ENCODE measurements around the gene SLC49A4.

The SLC49A4 gene

DNA sequence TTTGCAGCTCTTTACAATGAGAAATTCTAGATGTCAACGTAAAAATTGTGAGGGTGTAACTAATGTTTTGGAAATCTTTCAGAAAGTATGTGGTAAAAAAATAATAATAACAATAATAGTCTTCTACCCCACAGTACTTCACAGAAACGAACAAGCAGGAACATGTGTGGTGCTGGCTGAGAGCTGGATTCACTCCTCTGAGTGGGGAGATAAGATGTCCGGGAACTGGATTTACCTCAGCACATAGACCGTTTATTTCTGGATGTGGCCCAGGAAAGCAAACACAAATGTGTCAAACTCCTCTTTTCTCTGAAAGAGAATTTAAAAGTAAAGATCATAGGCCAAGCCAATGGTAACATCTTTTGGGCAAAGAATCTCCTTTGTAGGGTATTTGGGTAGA is 103.4 kb downstream of the SLC49A4 start:
- H3K4me3 ChIP-seq (ENCODE audit: low read depth, low read length): no peak overlapping the region

DNA sequence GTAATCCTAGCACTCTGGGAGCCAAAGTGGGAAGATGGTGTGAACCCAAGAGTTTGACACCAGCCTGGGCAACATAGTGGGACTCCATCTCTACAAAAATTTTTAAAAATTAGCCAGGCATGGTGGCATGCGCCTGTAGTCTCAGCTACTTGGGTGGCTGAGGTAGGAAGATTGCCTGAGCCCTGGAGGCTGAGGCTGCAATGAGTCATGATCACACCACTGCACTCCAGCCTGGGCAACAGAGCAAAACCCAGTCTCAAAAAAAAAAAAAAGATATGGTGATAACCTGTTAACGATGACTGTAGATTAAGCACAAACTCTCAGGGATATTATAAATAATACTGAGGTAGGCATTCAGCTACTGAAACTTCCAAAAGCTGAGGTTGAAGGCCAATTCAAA is 107.5 kb downstream of the SLC49A4 start:
- no peak overlapping the region for H3K4me3 ChIP-seq (ENCODE audit: low read depth, low read length)

DNA sequence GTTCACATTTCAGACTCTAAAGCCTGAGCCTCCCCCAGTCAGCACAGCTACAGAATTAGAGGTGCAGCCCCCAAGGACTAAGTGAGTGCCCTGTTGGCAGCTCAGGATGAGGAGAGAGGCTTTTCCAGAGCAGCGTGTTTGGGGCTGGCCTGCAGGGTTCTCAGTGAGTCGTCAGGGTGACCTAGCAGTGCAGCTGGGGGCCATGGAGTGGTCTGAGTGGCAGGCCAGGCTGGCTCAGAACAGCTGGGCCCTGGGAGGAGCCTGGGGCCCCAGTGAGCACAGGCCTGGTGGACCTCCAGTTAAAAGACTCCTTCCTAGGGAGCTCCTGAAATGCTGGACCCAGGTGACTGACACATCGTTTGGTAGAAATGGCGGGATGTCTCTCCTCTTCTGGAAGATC is 108.3 kb downstream of the SLC49A4 start:
- H3K4me3 ChIP-seq (ENCODE audit: low read depth, low read length): no peak overlapping the region

DNA sequence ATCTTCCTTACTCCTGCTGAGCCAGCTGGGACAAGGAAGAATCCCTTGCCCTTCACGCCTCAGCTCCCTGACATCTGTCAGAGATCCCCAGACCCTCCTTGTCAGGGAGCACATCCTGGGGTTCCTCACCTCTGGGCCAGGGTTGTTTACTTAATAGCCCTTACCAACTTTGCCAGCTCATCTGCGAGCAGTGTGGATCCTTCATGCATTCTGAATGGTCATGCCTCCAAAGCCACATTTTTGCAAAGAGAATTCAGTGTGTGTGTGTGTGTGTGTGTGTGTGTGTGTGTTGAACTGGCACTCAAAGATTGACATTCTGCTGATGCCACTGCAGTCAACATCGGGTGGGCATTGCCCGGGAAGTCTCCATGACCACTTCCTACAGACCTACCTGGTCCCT is 112.6 kb downstream of the SLC49A4 start:
- no peak overlapping the region for H3K4me3 ChIP-seq (ENCODE audit: low read depth, low read length)

DNA sequence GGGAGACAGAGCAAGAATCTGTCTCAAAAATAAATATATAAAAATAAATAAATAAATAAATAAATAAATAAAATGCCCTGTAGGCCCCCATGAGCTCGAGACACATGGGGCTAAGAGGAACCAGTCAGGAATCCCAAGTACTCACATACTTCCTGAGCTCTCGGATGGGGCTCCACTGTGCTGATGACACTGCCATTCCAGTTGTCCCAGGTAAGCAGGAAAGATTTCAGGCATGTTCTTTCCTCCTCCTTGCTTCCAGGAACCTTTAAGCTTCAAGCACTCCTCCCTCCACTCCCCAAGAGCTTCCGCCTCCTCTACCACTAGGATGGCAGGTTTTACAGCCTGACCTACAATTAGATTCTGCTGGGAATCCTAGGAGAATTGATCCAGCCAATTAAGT is 113.4 kb downstream of the SLC49A4 start:
- H3K4me3 ChIP-seq (ENCODE audit: low read depth, low read length): no peak overlapping the region

DNA sequence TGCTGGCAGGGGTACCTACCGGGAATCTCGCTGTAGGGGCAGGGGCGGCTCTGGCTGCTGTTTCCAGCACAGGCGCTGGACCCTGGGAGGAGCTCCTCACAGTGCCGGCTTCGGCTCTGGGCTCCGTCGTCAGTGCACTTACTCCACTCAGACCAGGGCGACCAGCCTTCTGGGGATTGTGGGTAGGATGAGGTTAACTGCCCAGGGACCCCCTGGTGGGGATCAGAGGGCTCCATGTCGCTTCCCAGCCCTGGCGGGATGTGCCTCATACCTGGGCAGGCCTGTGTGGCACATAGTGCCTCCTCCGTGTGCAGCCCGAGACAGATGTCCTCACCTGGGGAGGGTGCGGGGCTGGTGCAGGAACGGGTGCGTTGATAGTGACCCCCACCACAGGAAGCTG is 117.0 kb downstream of the SLC49A4 start:
- H3K4me3 ChIP-seq (ENCODE audit: low read depth, low read length): no peak overlapping the region

DNA sequence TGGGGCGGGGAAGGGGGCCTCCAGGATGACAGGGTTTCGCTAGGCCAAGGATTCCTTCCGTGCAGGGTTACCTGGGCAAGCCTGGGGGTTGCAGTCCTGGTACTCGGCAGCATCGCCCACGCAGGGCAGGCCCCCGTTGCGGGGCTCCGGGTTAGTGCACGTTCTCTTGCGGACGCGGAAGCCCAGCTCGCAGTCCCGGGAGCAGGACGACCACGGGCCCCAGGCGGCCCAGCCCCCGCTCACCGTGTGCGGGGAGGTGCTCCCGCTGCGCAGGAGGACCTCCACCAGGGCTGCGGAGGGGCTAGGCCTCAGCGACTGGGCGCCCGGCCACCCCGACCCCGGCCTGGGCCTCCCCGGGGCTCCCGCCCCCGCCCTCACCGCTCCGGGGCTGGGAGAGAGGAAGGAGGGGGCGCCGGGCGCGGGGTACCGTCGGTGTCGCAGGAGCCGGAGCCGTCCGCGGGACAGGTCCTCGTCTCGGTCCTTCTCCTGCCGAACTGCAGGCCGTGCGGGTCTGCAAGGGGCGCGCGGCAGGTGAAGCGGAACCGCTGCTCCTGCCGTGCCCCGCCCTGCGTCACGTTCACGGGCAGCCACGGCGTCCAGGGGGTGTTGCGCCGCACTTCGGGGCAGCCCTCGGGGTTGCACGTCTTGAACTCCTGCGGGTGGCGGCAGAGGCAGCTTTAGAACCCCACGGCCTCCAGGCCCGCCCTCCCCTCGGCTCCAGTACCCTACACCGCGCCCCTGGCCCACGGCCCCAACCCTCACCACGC is 118.1 kb downstream of the SLC49A4 start:
- H3K4me3 ChIP-seq (ENCODE audit: low read depth, low read length): no peak overlapping the region

DNA sequence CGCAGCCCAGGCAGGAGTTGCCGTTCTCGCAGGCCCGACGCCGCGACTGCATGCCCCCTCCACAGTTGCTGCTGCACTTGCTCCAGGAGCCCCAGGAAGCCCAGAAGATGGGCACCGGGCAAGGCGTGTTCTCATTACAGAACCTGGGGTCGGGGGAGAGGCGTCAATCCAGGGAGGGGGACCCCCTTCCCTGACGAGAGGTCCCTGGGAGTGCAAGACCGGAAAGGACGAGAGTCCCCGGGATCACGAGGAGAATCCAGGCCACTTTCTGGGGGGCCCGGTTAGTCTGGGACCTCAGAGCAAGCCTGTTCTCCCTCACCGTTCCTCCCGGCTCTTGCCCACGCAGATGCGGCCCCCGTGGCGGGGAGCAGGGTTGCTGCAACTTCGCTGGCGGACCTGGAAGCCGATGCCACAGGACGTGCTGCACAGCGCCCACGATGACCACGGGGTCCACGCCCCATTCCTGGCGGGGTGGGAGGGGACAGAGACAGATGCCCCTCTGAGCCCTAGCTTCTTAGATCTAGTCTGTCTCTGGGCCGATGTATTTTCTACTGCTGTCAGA is 118.8 kb downstream of the SLC49A4 start:
- no peak overlapping the region for H3K4me3 ChIP-seq (ENCODE audit: low read depth, low read length)

DNA sequence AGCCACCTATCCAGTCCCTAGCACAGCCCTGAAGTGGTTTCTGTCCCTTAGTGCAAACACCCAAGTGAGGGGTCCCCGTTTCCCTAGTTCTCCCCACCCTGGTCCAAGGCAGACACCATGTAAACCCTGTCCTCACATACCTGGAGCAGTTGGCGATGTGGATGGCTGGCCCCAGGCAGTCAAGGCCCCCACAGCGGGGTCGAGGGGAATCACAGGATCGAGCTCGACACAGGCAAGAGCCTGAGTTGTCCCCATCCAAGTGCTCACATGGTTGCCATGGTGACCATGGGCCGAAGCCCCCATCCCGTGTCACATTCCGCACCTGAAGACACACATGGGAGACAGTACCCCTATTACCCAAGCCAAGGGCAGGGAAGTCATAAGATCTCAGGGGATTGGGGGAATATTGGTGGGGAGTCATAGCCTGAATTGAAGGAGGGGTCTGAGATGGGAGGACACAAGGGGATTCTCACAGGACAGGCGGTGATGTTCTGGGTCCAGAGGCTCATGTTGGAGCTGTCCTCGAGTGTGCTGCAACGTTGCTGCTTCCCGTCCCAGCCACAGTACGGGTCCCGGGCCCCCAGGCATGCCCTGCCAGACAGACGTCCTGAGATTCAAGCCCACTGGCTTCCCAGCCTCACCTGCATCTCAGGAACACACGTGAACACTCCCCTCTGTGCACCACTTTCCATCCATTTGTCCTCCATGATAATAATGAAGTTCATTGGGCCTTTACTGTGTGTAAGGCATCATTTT is 120.6 kb downstream of the SLC49A4 start:
- no peak overlapping the region for H3K4me3 ChIP-seq (ENCODE audit: low read depth, low read length)

DNA sequence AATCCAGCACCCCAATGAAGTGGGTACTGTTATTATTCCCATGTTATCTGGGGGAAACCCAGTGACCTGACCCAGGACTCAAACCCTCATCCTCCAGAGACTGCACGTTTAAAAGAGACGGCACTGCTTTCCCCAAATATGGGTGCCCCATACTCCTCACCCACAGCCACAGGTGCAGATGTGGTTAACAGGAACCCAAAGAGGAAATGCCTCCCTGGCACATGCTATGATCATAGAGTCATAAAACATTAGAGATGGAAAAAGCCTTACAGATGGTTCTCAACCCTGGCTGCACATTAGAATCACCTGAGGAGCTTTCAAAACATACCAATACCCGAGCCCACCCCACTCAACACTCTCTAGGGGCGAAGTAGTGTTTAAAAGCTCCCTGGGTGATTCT is 121.2 kb downstream of the SLC49A4 start:
- no peak overlapping the region for H3K4me3 ChIP-seq (ENCODE audit: low read depth, low read length)

DNA sequence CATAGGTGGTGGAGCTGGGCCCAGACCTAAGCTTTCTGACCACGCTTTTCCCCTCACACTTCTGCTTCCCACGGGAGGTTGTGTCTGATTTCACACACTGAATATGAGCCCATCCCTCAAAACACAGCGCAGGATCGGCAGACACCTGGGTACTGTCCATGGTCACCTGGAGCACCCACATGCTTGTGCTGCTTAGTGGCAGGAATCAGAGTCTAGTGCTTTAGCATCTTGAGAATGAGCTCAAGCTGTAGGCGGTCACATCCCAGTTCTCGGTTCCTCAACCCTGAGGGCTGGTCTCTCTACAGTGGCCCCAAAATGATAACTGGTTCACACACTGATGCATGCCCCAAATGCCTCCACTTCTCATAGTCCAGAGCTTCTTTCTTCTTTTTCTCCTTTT is 121.7 kb downstream of the SLC49A4 start:
- H3K4me3 ChIP-seq (ENCODE audit: low read depth, low read length): no peak overlapping the region

DNA sequence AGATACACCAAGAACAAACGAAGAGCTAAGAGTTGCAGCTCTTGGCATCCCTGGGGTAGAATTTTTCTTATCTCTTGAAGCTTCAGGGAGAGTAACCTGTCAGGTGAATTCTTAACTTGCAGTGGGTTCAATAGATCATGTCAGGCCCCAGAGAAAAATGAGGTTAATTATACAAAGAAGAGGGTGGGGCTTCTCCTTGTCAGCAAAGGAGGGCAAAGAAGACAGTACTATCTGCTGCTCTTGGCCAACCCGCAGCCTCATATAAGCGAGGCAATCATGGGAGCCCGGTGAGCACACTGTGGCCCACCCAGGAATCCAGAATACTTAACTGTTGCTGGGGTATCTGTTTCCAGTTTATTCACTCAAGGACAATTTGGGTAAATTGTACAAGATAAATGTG is 122.5 kb downstream of the SLC49A4 start:
- no peak overlapping the region for H3K4me3 ChIP-seq (ENCODE audit: low read depth, low read length)

DNA sequence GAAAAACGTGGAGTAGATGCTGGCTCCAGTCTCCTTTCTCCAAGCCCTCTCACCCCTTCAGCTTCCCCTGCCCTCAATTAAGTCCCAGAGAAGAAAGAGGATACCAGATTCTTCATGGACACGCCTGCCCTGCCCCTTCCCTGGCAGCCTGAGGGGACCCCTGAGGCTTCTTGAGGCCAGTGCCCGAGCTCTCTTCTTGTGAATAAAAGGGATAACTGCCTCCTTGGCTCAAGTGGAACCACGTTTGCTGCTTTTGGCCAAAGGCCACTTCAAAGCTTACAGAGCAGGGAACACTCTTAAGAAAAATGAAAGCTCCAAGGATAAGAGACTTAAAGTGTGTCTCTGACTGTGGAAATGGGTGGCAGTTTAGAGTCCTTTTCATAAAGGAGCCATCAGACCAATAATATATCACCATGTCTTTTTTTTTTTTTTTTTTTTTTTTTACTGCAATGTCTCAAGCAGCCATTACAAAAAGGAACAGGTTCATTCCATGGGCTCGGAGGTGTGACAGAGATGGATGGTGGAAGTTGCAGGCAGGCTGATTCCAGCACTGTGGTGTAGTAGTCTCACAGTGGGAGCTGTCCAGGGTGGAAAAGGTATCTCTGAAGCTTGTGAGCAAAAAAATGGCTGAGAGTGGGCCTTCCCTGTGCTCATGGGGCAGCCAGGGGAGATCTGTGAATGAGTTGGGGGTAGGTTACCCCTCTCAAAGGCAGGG is 123.9 kb downstream of the SLC49A4 start:
- H3K4me3 ChIP-seq (ENCODE audit: low read depth, low read length): no peak overlapping the region

DNA sequence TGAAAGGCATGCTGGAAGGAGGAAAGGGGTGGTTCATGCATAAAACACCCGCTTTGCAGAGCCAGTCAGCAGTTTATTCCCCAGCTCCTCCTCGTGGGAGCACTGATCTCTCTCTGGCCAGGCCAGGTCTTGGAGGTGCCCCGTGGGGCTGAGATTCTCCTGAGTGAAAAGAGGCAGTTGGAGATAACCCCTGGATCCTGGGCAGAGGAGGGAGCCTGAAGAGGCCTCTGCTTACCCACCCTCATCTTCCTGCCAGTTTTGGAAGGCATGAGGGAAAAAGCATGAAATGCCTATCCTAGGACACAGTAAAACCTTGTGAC is 124.4 kb downstream of the SLC49A4 start:
- no peak overlapping the region for H3K4me3 ChIP-seq (ENCODE audit: low read depth, low read length)

DNA sequence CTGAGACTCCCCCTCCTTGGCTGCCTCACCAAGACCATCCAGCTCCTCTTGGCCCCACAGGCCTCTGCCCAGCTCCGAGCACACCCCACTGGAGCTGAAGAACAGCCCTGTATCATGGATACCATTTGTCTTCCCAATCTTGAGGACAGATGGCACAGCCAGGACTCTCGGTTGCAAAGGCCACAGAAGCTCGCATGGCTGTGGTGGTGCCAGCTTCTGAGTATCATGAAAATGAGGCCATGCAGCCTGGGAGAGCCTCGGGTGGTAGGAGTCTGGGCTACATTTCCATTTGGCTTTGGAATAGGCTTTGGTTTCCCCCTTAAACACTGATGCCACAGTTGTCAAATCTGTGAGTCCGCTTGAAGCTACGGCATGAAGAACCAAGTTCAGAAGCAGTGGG is 126.1 kb downstream of the SLC49A4 start:
- H3K4me3 ChIP-seq (ENCODE audit: low read depth, low read length): no peak overlapping the region

DNA sequence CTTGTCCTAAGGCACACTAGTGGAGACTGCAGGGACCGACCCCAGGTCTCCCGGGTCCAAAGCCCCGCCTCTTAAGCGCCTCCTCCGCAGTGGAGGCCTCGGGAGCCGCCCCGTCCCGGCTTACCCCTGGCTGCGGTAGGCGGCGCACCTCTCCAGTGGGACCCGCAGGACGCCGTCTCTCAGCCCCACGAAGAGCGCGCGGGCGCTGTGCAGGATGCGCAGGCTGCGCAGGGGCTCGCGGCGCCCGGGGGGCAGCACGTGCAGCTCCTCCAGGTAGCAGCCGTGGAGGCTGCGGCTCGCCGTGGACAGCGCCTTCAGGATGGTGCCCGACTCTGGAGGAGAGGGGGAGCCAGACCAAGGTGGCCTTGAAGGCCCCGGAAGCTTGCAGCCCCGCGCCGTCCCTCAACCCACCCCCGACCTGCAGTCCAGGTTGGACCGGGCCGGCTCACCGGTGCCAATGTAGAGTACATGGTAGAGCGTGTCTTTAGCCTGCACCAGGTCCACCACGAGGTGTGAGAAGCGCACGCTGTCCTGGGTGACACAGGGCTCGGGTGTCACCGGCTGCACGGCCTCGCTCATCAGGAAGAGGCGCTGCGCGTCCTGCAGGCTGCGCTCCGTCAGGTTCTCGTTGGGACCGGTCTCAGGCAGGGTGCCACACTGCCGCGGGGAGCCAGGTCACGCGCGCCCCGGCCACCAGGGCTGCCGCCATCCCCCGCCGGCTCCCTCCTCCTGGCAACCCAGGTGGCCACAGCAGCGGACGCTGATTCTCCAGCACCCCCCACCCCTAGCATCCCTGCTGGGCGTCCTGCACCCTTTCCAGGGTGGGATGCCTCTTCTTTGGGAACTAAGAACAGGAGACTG is 127.2 kb downstream of the SLC49A4 start:
- H3K4me3 ChIP-seq (ENCODE audit: low read depth, low read length): peak overlapping the region; percentile 47

DNA sequence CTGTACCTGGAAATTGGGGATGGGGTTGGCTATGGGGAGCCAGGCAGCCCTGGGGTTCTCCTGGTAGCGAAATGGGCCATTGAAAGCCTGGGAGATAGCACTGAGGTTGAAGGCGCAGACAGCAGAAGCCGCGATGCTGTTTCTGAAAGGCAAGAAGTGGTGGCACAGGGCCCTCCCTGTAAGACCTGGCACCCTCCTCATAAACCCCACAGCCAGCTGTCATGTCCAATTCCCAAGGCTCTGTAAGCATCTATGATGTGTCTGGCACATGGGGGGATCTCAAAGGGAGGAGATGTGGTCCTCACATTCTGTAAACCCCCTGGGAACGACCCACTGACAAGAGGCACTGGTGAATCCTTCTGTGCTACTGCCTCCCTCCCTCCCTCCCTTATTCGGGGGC is 128.7 kb downstream of the SLC49A4 start:
- H3K4me3 ChIP-seq (ENCODE audit: low read depth, low read length): no peak overlapping the region

DNA sequence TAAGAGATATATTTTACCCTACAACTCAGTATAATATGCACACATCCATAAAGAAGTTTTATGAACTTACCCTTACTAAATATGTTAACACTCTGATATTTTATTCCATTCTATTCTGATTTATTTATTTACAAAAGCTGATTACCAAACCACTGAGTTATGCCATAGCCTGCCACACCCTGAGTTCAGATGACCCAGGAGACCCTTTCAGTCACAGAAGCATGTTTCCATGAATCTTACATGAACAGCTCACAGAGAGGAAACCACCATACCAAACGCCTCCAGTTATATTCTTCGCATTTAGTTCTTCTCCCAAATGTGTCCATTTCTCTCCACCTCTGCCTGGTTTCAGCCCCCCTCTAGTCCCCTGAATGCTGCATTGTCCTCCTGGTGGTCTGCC is 129.2 kb downstream of the SLC49A4 start:
- H3K4me3 ChIP-seq (ENCODE audit: low read depth, low read length): no peak overlapping the region

DNA sequence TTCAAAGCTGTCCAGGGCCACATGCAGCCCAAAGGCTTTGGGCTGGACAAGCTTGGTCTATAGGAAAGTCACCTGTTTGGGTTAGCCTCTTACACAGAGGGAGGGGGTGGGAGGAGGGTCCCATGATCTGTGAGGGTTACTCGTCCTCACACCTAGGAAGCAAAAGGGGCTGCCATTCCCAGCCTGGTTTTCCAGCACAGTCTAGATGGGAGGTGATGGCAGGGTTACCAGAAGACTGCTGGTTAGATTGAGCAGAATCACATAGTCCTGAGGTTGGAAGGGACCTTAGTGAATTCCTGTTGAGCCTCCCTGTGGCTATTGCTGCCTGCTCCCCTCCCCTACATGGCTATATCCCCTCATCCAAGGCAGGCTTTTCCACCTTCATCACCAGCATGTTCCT is 130.9 kb downstream of the SLC49A4 start:
- no peak overlapping the region for H3K4me3 ChIP-seq (ENCODE audit: low read depth, low read length)

DNA sequence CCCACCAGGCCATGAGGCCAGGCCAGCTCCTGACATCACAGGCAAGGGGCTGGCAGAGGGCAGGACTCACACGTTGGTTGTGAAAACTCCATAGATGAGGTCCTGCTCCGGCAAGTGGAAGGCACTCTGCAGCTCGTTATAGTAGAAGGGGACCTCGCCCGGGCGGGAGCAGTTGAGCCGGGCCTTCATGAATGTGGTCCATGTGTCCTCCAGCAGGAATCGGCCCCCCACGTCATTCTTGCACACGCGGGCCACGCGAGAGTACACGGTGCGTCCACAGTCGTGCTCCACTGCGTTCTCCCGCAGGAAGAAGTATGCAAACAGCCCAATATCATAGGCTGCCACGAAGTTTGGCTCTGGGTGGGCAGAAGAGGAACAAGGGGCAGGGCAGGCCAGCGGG is 131.5 kb downstream of the SLC49A4 start:
- no peak overlapping the region for H3K4me3 ChIP-seq (ENCODE audit: low read depth, low read length)

DNA sequence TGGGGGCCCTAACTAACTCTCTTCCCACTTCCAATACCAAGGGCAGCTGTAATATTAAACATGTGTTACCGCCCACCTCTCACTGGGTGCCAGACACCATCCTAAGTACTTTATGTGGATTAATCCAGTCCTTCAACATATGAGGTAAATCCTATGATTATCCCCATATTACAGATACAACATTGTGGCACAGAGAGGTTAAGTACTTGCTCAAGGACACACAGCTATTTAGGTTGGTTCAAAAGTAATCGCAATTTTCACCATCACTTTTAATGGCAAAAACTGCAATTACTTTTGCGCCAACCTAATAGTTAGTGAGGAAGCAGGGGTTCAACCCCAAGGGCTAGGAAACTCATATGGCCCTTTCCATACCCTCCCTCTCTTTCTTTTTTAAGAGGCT is 131.9 kb downstream of the SLC49A4 start:
- H3K4me3 ChIP-seq (ENCODE audit: low read depth, low read length): no peak overlapping the region
